ENCODE results near the gene FER. TPM values are rescaled to one million over a fixed set of nuclear protein-coding genes. Genes with fewer than 3 reads are reported as not detected.

FER gene
- total and polyA plus RNA-seq, 2 of the 13 experiments (the other 11 are each of a cell fraction or from before 2014, with no cell fraction given): 7.9 to 29.0 TPM

DNA sequence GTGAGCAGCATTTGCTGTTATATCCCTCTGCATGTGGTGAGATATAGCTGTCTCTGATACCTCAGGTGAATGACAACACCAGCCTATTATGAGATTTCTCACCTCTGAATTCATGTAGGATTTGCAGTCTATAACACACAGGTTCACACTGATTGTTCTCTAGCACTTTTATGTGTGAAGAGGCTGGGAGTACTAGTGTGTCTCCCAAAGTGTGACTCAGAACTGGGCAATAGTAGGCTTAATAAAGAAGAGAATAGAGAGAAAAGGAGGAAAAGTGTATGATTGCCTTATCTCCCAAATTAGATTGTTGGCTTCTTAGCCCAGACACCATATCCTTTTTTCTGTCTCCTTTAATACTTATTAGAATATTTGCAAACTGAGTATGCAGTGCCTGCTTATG is 430.1 kb downstream of the FER start:
- no peak overlapping the region for H3K4me2 ChIP-seq (ENCODE audit: low read depth, low read length)
- H3K27me3 ChIP-seq (ENCODE audit: control insufficient read depth in 1 of 2, insufficient read depth in 2 of 2, low read length in 2 of 2): no peaks in the 10 kb centered on the region
- no peaks in the 10 kb centered on the region; a peak in 1 of 5 replicates for H3K36me3 ChIP-seq (replicated peaks in 1 of 2; ENCODE audit: control insufficient read depth in 1 of 2, insufficient read depth in 2 of 2, low read length in 2 of 2)
- in situ Hi-C loops (cut with HindIII; ENCODE audit: extremely low pct_ligation_motif_present, low pct_unique_long_range_greater_than_20kb): no loop called here
- H3K79me2 ChIP-seq (ENCODE audit: insufficient read depth, low read length): no peaks in the 10 kb centered on the region
- ATAC-seq (no peak), DNase-seq (ENCODE audit: low spot score) (no peak), FAIRE-seq (no peak)
- TF ChIP-seq KAT7 (CRISPR knock-in tag; IDR thresholded peaks at IDR 0.05; ENCODE audit: borderline replicate concordance) (no peak), KLF6 (CRISPR knock-in tag; IDR thresholded peaks at IDR 0.05) (no peak), NBN (conservative IDR thresholded peaks at IDR 0.05) (no peak), NR3C1 (CRISPR knock-in tag; IDR thresholded peaks at IDR 0.05) (no peak), NFYB (CRISPR knock-in tag; IDR thresholded peaks at IDR 0.05) (no peak), ZNF674 (CRISPR knock-in tag; IDR thresholded peaks at IDR 0.05; ENCODE audit: low read depth) (no peak), ZNF589 (CRISPR knock-in tag; conservative IDR thresholded peaks at IDR 0.05) (no peak), CHD4 (IDR thresholded peaks at IDR 0.05; ENCODE audit: borderline replicate concordance, low read length) (no peak), ZNF570 (CRISPR knock-in tag; IDR thresholded peaks at IDR 0.05; ENCODE audit: borderline replicate concordance) (no peak), SMAD9 (CRISPR knock-in tag; IDR thresholded peaks at IDR 0.05) (no peak), RBAK (CRISPR knock-in tag; IDR thresholded peaks at IDR 0.05) (no peak), HNRNPL (IDR thresholded peaks at IDR 0.05; ENCODE audit: low read depth, low read length) (no peak), SMYD3 (CRISPR knock-in tag; IDR thresholded peaks at IDR 0.05) (no peak)
- TF ChIP-seq, protein P1, sequence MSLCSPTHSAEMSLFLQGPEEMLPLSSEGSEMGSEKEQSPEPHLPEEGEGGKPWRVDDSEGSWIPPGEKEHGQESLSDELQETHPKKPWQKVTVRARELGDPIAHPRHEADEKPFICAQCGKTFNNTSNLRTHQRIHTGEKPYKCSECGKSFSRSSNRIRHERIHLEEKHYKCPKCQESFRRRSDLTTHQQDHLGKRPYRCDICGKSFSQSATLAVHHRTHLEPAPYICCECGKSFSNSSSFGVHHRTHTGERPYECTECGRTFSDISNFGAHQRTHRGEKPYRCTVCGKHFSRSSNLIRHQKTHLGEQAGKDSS (CRISPR knock-in tag; IDR thresholded peaks at IDR 0.05; ENCODE audit: borderline replicate concordance, low read depth): no peak
- H3K27ac ChIP-seq (ENCODE audit: extremely low read length, insufficient read depth, low read length): no peak overlapping the region
- intact Hi-C loops (cut with micrococcal nuclease; ENCODE audit: unreplicated experiment): no loop called here
- no peaks in the 10 kb centered on the region for H4K20me1 ChIP-seq (ENCODE audit: insufficient read depth, low read length)
- POLR2A ChIA-PET: no interaction called here
- no TSS peak for BruUV-seq (replicated peaks)
- H3K9ac ChIP-seq (ENCODE audit: insufficient read depth, low read depth, low read length): no peak overlapping the region
- H3K4me1 ChIP-seq (ENCODE audit: insufficient read depth, low read length): no peaks in the 10 kb centered on the region
- H3K4me3 ChIP-seq (replicated peaks in 1 of 3; ENCODE audit: insufficient read depth in 1 of 3, low read depth in 2 of 3, low read length in 3 of 3): no peak overlapping the region
- no peaks in the 10 kb centered on the region for H3K9me3 ChIP-seq (ENCODE audit: low read length)
- CTCF ChIA-PET (ENCODE audit: low intra/inter-chr PET ratio, low total read pairs): no interaction called here
- H2AFZ ChIP-seq (ENCODE audit: low read length): no peak overlapping the region

All from HepG2 (cell line).